Measurements from ENCODE around the gene TMEM132A. TPM values are rescaled to one million over a fixed set of nuclear protein-coding genes. Genes with fewer than 3 reads are reported as not detected.

TMEM132A gene
- total and polyA plus RNA-seq, 10 of the 15 experiments (the other 5 are each of a cell fraction or from before 2014, with no cell fraction given), result 0.16 to 25.0 (median 4.3) TPM

GRCh38 chr11:60875366-60876167 lies 48.7 kb upstream of the TMEM132A start (continued):
- TF ChIP-seq KAT2A (conservative IDR thresholded peaks at IDR 0.05; ENCODE audit: control insufficient read depth, low read depth, low read length), result no peak
- TF ChIP-seq SMAD5 (IDR thresholded peaks at IDR 0.05; ENCODE audit: low read depth), result no peak
- no peak for TF ChIP-seq ATF3 (IDR thresholded peaks at IDR 0.05; ENCODE audit: borderline replicate concordance, extremely low read depth, low read depth, low read length)
- TF ChIP-seq NRF1 (conservative IDR thresholded peaks at IDR 0.05; ENCODE audit: low read depth, low read length), result no peak
- TF ChIP-seq BHLHE40 (IDR thresholded peaks at IDR 0.05; ENCODE audit: borderline replicate concordance in 1 of 2, low read depth in 2 of 2, low read length in 1 of 2), result no peak
- TF ChIP-seq POU2F2 (IDR thresholded peaks at IDR 0.05; ENCODE audit: borderline replicate concordance, low read depth, low read length), result no peak
- TF ChIP-seq SPI1 (IDR thresholded peaks at IDR 0.05; ENCODE audit: borderline replicate concordance, insufficient read depth, low read depth, low read length), result no peak

GRCh38 chr11:60876168-60876485 lies 48.1 kb upstream of the TMEM132A start:
- peaks cover 0 to 5% of the 10 kb centered on the region in 2 experiments; a peak in 3 of 4 replicates for H3K36me3 ChIP-seq (ENCODE audit: control insufficient read depth in 2 of 2, insufficient read depth in 2 of 2, low read length in 1 of 2)
- H4K20me1 ChIP-seq (ENCODE audit: control insufficient read depth, insufficient read depth), result no peaks in the 10 kb centered on the region; the same call in 1 of the 2 replicates
- DNase-seq (ENCODE audit: low read depth, low spot score), result no peak
- no peaks in the 10 kb centered on the region for H3K9me3 ChIP-seq (replicated peaks; ENCODE audit: control insufficient read depth, insufficient read depth, low read length)
- no peak for ATAC-seq
- FAIRE-seq, result no peak
- H3K4me2 ChIP-seq (ENCODE audit: control insufficient read depth, insufficient read depth), result no peak overlapping the region
- no peak overlapping the region for H3K9ac ChIP-seq (ENCODE audit: control insufficient read depth, insufficient read depth, low read length)
- no peaks in the 10 kb centered on the region for H3K79me2 ChIP-seq (ENCODE audit: control insufficient read depth, insufficient read depth, low read length)
- H3K27ac ChIP-seq (ENCODE audit: control insufficient read depth, insufficient read depth), result no peak overlapping the region
- 90% methylated on average over 2 of the region's 2 CpGs for WGBS (ENCODE audit: insufficient coverage, insufficient replicate concordance, low lambda C conversion rate, missing lambda C conversion rate)
- H2AFZ ChIP-seq (ENCODE audit: control insufficient read depth, low read depth, low read length), result no peak overlapping the region
- H3K4me1 ChIP-seq (ENCODE audit: control insufficient read depth, insufficient read depth, low read length), result no peaks in the 10 kb centered on the region
- SMC1A ChIA-PET (ENCODE audit: uncharacterized antibody, unreplicated experiment), result interaction anchor here (1.3 kb wide), 1 partner anchor 11 kb away, joined by 5 read pairs; no protein-coding TSS in a partner anchor
- no peak overlapping the region for H3K4me3 ChIP-seq
- POLR2A ChIA-PET, result no interaction called here
- in situ Hi-C loops (cut with MboI), result no loop called here
- intact Hi-C loops (cut with micrococcal nuclease; ENCODE audit: unreplicated experiment), result no loop called here
- RAD21 ChIA-PET (ENCODE audit: unreplicated experiment), result no interaction called here
- no peaks in the 10 kb centered on the region for H3K27me3 ChIP-seq (replicated peaks in 1 of 2; ENCODE audit: control insufficient read depth in 2 of 2, insufficient read depth in 2 of 2, low read length in 1 of 2)
- no TSS peak for BruUV-seq (replicated peaks)
- CTCF ChIA-PET, result interaction anchor here (1.1 to 2.3 kb wide), 4 partner anchors 11 to 46 kb away, joined by 3 to 8 read pairs (median 4); no protein-coding TSS in a partner anchor
- TF ChIP-seq NR2F1 (conservative IDR thresholded peaks at IDR 0.05) (no peak), PAX8 (IDR thresholded peaks at IDR 0.05) (no peak), BCL3 (IDR thresholded peaks at IDR 0.05; ENCODE audit: borderline replicate concordance, insufficient read depth, low read depth, low read length, poor library complexity, severe bottlenecking) (no peak), LARP7 (IDR thresholded peaks at IDR 0.05) (no peak), TARDBP (IDR thresholded peaks at IDR 0.05; ENCODE audit: borderline replicate concordance) (no peak)
- TF ChIP-seq, protein P1, sequence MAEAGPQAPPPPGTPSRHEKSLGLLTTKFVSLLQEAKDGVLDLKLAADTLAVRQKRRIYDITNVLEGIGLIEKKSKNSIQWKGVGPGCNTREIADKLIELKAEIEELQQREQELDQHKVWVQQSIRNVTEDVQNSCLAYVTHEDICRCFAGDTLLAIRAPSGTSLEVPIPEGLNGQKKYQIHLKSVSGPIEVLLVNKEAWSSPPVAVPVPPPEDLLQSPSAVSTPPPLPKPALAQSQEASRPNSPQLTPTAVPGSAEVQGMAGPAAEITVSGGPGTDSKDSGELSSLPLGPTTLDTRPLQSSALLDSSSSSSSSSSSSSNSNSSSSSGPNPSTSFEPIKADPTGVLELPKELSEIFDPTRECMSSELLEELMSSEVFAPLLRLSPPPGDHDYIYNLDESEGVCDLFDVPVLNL (IDR thresholded peaks at IDR 0.05; ENCODE audit: low read depth, low read length), result no peak
- TF ChIP-seq, protein P2, sequence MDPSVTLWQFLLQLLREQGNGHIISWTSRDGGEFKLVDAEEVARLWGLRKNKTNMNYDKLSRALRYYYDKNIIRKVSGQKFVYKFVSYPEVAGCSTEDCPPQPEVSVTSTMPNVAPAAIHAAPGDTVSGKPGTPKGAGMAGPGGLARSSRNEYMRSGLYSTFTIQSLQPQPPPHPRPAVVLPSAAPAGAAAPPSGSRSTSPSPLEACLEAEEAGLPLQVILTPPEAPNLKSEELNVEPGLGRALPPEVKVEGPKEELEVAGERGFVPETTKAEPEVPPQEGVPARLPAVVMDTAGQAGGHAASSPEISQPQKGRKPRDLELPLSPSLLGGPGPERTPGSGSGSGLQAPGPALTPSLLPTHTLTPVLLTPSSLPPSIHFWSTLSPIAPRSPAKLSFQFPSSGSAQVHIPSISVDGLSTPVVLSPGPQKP (IDR thresholded peaks at IDR 0.05; ENCODE audit: low read depth, low read length), result no peak
- TF ChIP-seq, protein P3, sequence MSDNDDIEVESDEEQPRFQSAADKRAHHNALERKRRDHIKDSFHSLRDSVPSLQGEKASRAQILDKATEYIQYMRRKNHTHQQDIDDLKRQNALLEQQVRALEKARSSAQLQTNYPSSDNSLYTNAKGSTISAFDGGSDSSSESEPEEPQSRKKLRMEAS (IDR thresholded peaks at IDR 0.05; ENCODE audit: low read depth, low read length), result no peak
